Esophagus squamous epithelium (tissue), 5 donors: ENCODE measurements around the gene ABHD17A. TPM values are rescaled to one million over a fixed set of nuclear protein-coding genes. Genes with fewer than 3 reads are reported as not detected.

Source experiments
- DNase-seq: peaks from one replicate; lab custom pipeline; 2025; lab: John Stamatoyannopoulos, UW
- H3K27ac ChIP-seq, 4 donors: fragments of 200-600 bp; sonication (generic); one replicate each; pipeline ENCODE4 v1.5.1; 2016 to 2019; ENCODE audit warnings: mild to moderate bottlenecking in 1 of 4
- H3K27me3 ChIP-seq, 4 donors: fragments of 200-600 bp; sonication (generic); 1 replicate in 3 of 4; 2 replicates in 1 of 4; pipeline versions ENCODE4 v1.5.1 to v1.6.0; 2017 to 2021; ENCODE audit warnings: antibody characterized with exemption in 1 of 4
- H3K36me3 ChIP-seq, 3 donors: fragments of 200-600 bp; sonication (generic); one replicate each; pipeline ENCODE4 v1.5.1; 2016 to 2019
- H3K4me1 ChIP-seq, 3 donors: fragments of 200-600 bp; sonication (generic); one replicate each; pipeline ENCODE4 v1.5.1; 2017 to 2019
- H3K4me3 ChIP-seq, 4 donors: fragments of 200-600 bp; sonication (generic); 1 replicate in 3 of 4; 2 replicates in 1 of 4; pipeline ENCODE4 v1.5.1; 2016 to 2019; ENCODE audit warnings: mild to moderate bottlenecking in 2 of 4, moderate library complexity in 1 of 4
- H3K9me3 ChIP-seq, 3 donors: fragments of 200-600 bp; sonication (generic); one replicate each; pipeline ENCODE4 v1.5.1; 2016 to 2019
- CTCF ChIP-seq, 6 experiments: fragments of 450-650 bp in 4 of 6; fragments of 200-600 bp in 2 of 6; sonication (generic) in 2 of 6; IDR thresholded peaks; one replicate each; pipeline ENCODE4 v1.5.1; 2016 to 2019; ENCODE audit warnings: antibody characterized with exemption in 6 of 6, mild to moderate bottlenecking in 4 of 6, moderate library complexity in 4 of 6
- POLR2A ChIP-seq, 4 donors: fragments of 450-650 bp; IDR thresholded peaks; one replicate each; pipeline ENCODE4 v1.6.1; 2017; ENCODE audit warnings: antibody characterized with exemption in 4 of 4, mild to moderate bottlenecking in 4 of 4, moderate library complexity in 3 of 4
- WGBS, 2 donors: methylation state at CpG; one replicate each; pipeline ENCODE4 v1.1.5; 2018; 5-methylcytosine and 5-hydroxymethylcytosine counted together
- intact Hi-C: fragments of 100-400 bp; cut with DNase I; formaldehyde crosslinking; loops from one replicate; pipeline ENCODE4 v1.15.0; 2022
- total RNA-seq, 4 donors: library from RNA; depleted of rRNA; stranded (reverse); fragments of >200 nt; gene quantifications; one replicate each; pipeline ENCODE4 v1.1.0, GENCODE V29; 2016
- donor health status: DM: yes; HTN: yes; CAD: no.

ABHD17A gene
- total RNA-seq, 4 donors from 2014 or later: 78.4 to 91.7 (median 82.9) TPM

- intact Hi-C loops: no loop called here
- WGBS, 2 donors: 29 to 43% methylated on average over 5 to 14 of the region's 42 CpGs
Observed at GRCh38 chr19:1929021-1929742, 43.9 kb upstream of the ABHD17A start.

GRCh38 chr19:1925544-1925943 lies 40.2 kb upstream of the ABHD17A start:
- H3K36me3 ChIP-seq: peaks cover 10 to 57% (median 18%) of the 10 kb centered on the region in 3 donors
- TF ChIP-seq CTCF (IDR thresholded peaks at IDR 0.05) (no peak), POLR2A (IDR thresholded peaks at IDR 0.05) (no peak)
- H3K4me1 ChIP-seq: peaks cover 6 to 16% (median 7%) of the 10 kb centered on the region in 3 donors
- 85 to 90% methylated on average over 9 to 12 of the region's 16 CpGs for WGBS, 2 donors
- no peak overlapping the region for H3K27ac ChIP-seq
- intact Hi-C loops: no loop called here
- H3K4me3 ChIP-seq: no peak overlapping the region
- no peaks in the 10 kb centered on the region for H3K27me3 ChIP-seq
- no peaks in the 10 kb centered on the region for H3K9me3 ChIP-seq
- DNase-seq: no peak

More at GRCh38 chr19:1929021-1929742, 43.9 kb upstream of the ABHD17A start:
- no peak for DNase-seq
- H3K36me3 ChIP-seq: peaks cover 4 to 21% (median 9%) of the 10 kb centered on the region in 3 donors
- no peaks in the 10 kb centered on the region for H3K9me3 ChIP-seq
- H3K27ac ChIP-seq: peak overlapping the region in 1 of 4 donors; percentile 43
- H3K4me1 ChIP-seq: peaks cover 6 to 16% (median 7%) of the 10 kb centered on the region in 3 donors
- peak overlapping the region; percentile 0 to 56 (median 36) for H3K4me3 ChIP-seq
- no peaks in the 10 kb centered on the region for H3K27me3 ChIP-seq
- peak; percentile 85 to 95 (median 90) for TF ChIP-seq CTCF (IDR thresholded peaks at IDR 0.05)
- TF ChIP-seq POLR2A (IDR thresholded peaks at IDR 0.05): no peak

GRCh38 chr19:1924320-1924961 lies 39.1 kb upstream of the ABHD17A start:
- intact Hi-C loops: no loop called here
- no peak for DNase-seq
- Histone ChIP-seq H3K36me3 (peaks cover 12 to 68% (median 19%) of the 10 kb centered on the region in 3 donors), H3K4me1 (peaks cover 0 to 7% (median 0%) of the 10 kb centered on the region in 3 donors), H3K27me3 (no peaks in the 10 kb centered on the region), H3K9me3 (no peaks in the 10 kb centered on the region), H3K27ac (no peak overlapping the region), H3K4me3 (no peak overlapping the region)
- no peak for TF ChIP-seq CTCF (IDR thresholded peaks at IDR 0.05)
- TF ChIP-seq POLR2A (IDR thresholded peaks at IDR 0.05): no peak
- 85% methylated on average over 5 of the region's 35 CpGs; no CpG with 5 or more reads in 1 of the 2 donors for WGBS, 2 donors

- H3K4me3 ChIP-seq: no peak overlapping the region
- no peaks in the 10 kb centered on the region for H3K27me3 ChIP-seq
- intact Hi-C loops: no loop called here
- WGBS, 2 donors: 80 to 81% methylated on average over 5 to 7 of the region's 8 CpGs
- peaks cover 19 to 79% (median 19%) of the 10 kb centered on the region in 3 donors for H3K36me3 ChIP-seq
- no peak for TF ChIP-seq CTCF (IDR thresholded peaks at IDR 0.05)
- no peak for TF ChIP-seq POLR2A (IDR thresholded peaks at IDR 0.05)
- no peak overlapping the region for H3K27ac ChIP-seq
- H3K4me1 ChIP-seq: no peaks in the 10 kb centered on the region
- no peaks in the 10 kb centered on the region for H3K9me3 ChIP-seq
- no peak for DNase-seq
Observed at GRCh38 chr19:1923319-1923718, 38.0 kb upstream of the ABHD17A start.

GRCh38 chr19:1922803-1923202 lies 37.5 kb upstream of the ABHD17A start:
- H3K9me3 ChIP-seq: no peaks in the 10 kb centered on the region
- TF ChIP-seq POLR2A (IDR thresholded peaks at IDR 0.05) (no peak), CTCF (IDR thresholded peaks at IDR 0.05) (no peak)
- H3K27me3 ChIP-seq: no peaks in the 10 kb centered on the region
- intact Hi-C loops: no loop called here
- 92 to 98% methylated on average over 13 to 23 of the region's 23 CpGs for WGBS, 2 donors
- no peaks in the 10 kb centered on the region for H3K4me1 ChIP-seq
- H3K36me3 ChIP-seq: peaks cover 19 to 84% (median 24%) of the 10 kb centered on the region in 3 donors
- no peak for DNase-seq
- no peak overlapping the region for H3K27ac ChIP-seq
- no peak overlapping the region for H3K4me3 ChIP-seq
